SK-N-SH (cell line): ENCODE results near the gene ATP8A1. TPM values are rescaled to one million over a fixed set of nuclear protein-coding genes. Genes with fewer than 3 reads are reported as not detected.

ENCODE experiments used
- CTCF ChIA-PET: fragments of 300-600, 350-600 bp; formaldehyde crosslinking; extraction: SDS; loops from one replicate; lab custom pipeline; 2021; lab: Yijun Ruan, JAX
- POLR2A ChIA-PET: fragments of 350-600 bp; sonication (Branson Sonifier 250); formaldehyde crosslinking; extraction: SDS; loops from one replicate; lab custom pipeline; 2020; ENCODE audit warnings: antibody characterized with exemption, inconsistent platforms; lab: Yijun Ruan, JAX
- DNase-seq: peaks from one replicate; pipeline ENCODE4 v3.0.0; 2012
- H2AFZ ChIP-seq: fragments of 200-600 bp; sonication (generic); 2 replicates; pipeline ENCODE4 v1.8.1; 2016; ENCODE audit warnings: antibody characterized with exemption, mild to moderate bottlenecking, low read depth
- H3F3A ChIP-seq: fragments of 200-600 bp; sonication (generic); replicated peaks from 2 replicates; pipeline ENCODE3; 2016; ENCODE audit warnings: antibody characterized with exemption, mild to moderate bottlenecking; ENCODE audit not compliant: insufficient read depth
- H3K27ac ChIP-seq, 2 experiments: fragments of 200-500 bp in 1 of 2; fragments of 200-600 bp in 1 of 2; sonication (Bioruptor generic) in 1 of 2; sonication (generic), shearing (Covaris generic) in 1 of 2; 2 replicates each; pipeline versions ENCODE4 v1.5.1 to v1.6.1; 2014 to 2016; ENCODE audit warnings: low read depth in 2 of 2, inconsistent platforms in 1 of 2, low read length in 1 of 2, mild to moderate bottlenecking in 1 of 2, mixed read lengths in 1 of 2
- H3K27me3 ChIP-seq: fragments of 200-600 bp; sonication (generic), shearing (Covaris generic); 2 replicates; pipeline ENCODE4 v1.6.1; 2016; ENCODE audit warnings: mixed run types; ENCODE audit not compliant: insufficient read depth
- H3K36me3 ChIP-seq, 2 experiments: fragments of 200-500 bp in 1 of 2; fragments of 200-600 bp in 1 of 2; sonication (Bioruptor generic) in 1 of 2; sonication (generic) in 1 of 2; replicated peaks in 1 of 2; 2 replicates each; pipeline versions ENCODE3 to v1.5.1; 2014 to 2016; ENCODE audit warnings: low read length in 1 of 2, mild to moderate bottlenecking in 1 of 2; ENCODE audit not compliant: insufficient read depth in 2 of 2, control insufficient read depth in 1 of 2
- H3K4me1 ChIP-seq, 2 experiments: fragments of 200-500 bp in 1 of 2; fragments of 200-600 bp in 1 of 2; sonication (Bioruptor generic) in 1 of 2; sonication (generic), shearing (Covaris generic) in 1 of 2; 2 replicates each; pipeline versions ENCODE4 v1.5.1 to v1.6.1; 2014 to 2016; ENCODE audit warnings: low read depth in 1 of 2, low read length in 1 of 2, mixed run types in 1 of 2; ENCODE audit not compliant: insufficient read depth in 2 of 2, control insufficient read depth in 1 of 2
- H3K4me2 ChIP-seq: fragments of 200-600 bp; sonication (generic), shearing (Covaris generic); 2 replicates; pipeline ENCODE4 v1.6.1; 2017; ENCODE audit warnings: mixed run types
- H3K4me3 ChIP-seq, 2 experiments: fragments of 200-500 bp in 1 of 2; fragments of 200-600 bp in 1 of 2; sonication (Bioruptor generic) in 1 of 2; sonication (generic), shearing (Covaris generic) in 1 of 2; 2 replicates each; pipeline versions ENCODE4 v1.5.1 to v1.8.1; 2014 to 2016; ENCODE audit warnings: low read depth in 2 of 2, inconsistent platforms in 1 of 2, low read length in 1 of 2, mild to moderate bottlenecking in 1 of 2, mixed read lengths in 1 of 2, moderate library complexity in 1 of 2
- H3K79me2 ChIP-seq: fragments of 200-600 bp; sonication (generic); 2 replicates; pipeline ENCODE4 v1.8.1; 2017; ENCODE audit warnings: mild to moderate bottlenecking; ENCODE audit not compliant: insufficient read depth
- H3K9ac ChIP-seq: fragments of 200-600 bp; sonication (generic); 2 replicates; pipeline ENCODE4 v1.6.1; 2017; ENCODE audit warnings: mixed run types
- H3K9me2 ChIP-seq: fragments of 200-600 bp; sonication (generic); 2 replicates; pipeline ENCODE4 v1.6.1; 2017; ENCODE audit warnings: mixed run types
- H3K9me3 ChIP-seq: fragments of 200-600 bp; sonication (generic); 2 replicates; pipeline ENCODE4 v1.6.1; 2017; ENCODE audit warnings: mixed run types, mild to moderate bottlenecking, moderate library complexity
- H4K20me1 ChIP-seq: fragments of 200-600 bp; sonication (generic); 2 replicates; pipeline ENCODE4 v1.6.1; 2017; ENCODE audit warnings: mild to moderate bottlenecking, mixed run types; ENCODE audit not compliant: insufficient read depth
- EZH2phosphoT487 ChIP-seq: fragments of 200-600 bp; sonication (generic); IDR thresholded peaks from 2 replicates; pipeline ENCODE4 v1.6.1; 2017; ENCODE audit warnings: low read depth, mixed run types, mild to moderate bottlenecking, antibody characterized with exemption, moderate library complexity, borderline replicate concordance
- GATA2 ChIP-seq: sonication (generic); formaldehyde crosslinking; IDR thresholded peaks from 2 replicates; pipeline ENCODE4 v1.5.0; 2020; ENCODE audit warnings: mild to moderate bottlenecking, missing genetic modification reagents
- MXI1 ChIP-seq: IDR thresholded peaks from 2 replicates; pipeline ENCODE4 v1.6.1; 2012; ENCODE audit warnings: mild to moderate bottlenecking, low read depth, low read length, improper control_type of control experiment
- RAD21 ChIP-seq: IDR thresholded peaks from 2 replicates; pipeline ENCODE4 v1.6.1; 2012; ENCODE audit warnings: mild to moderate bottlenecking, low read length
- REST ChIP-seq: IDR thresholded peaks from 2 replicates; pipeline ENCODE4 v1.6.1; 2012; ENCODE audit warnings: mild to moderate bottlenecking, low read depth, low read length, moderate library complexity
- ZBTB33 ChIP-seq: IDR thresholded peaks from 2 replicates; pipeline ENCODE4 v1.4.0; 2012; ENCODE audit warnings: low read depth, borderline replicate concordance
- WGBS: methylation state at CpG from one replicate; pipeline ENCODE4 v1.1.6; 2017; ENCODE audit warnings: low lambda C conversion rate; 5-methylcytosine and 5-hydroxymethylcytosine counted together
- polyA plus RNA-seq, 3 experiments: library from polyadenylated mRNA; depleted of rRNA; stranded (reverse); fragments of >200 nt; gene quantifications; 2 replicates each; pipeline ENCODE4 v1.2.3, GENCODE V29; 2012

ATP8A1 gene
- polyA plus RNA-seq, 1 of the 3 experiments (the other 2 are of a cell fraction), result 0.38 TPM

GRCh38 chr4:42523066-42523718 is 133.7 kb downstream of the ATP8A1 start:
- POLR2A ChIA-PET, result no interaction called here

More at GRCh38 chr4:42523066-42523718, 133.7 kb downstream of the ATP8A1 start:
- WGBS, result 44% methylated on average over 3 of the region's 3 CpGs
- CTCF ChIA-PET, result interaction anchor here (1.0 to 4.7 kb wide), 4 partner anchors 152 to 341 kb away, joined by 4 to 28 read pairs (median 6); no protein-coding TSS in a partner anchor
- H4K20me1 ChIP-seq, result no peaks in the 10 kb centered on the region
- H3F3A ChIP-seq, result no peaks in the 10 kb centered on the region
- no peak for TF ChIP-seq ZBTB33
- TF ChIP-seq MXI1, result no peak
- TF ChIP-seq GATA2 (CRISPR knock-in tag), result no peak
- no peak for TF ChIP-seq RAD21
- no peak for TF ChIP-seq REST
- TF ChIP-seq EZH2phosphoT487, result no peak
- peaks cover 0 to 4% of the 10 kb centered on the region in 2 experiments; a peak in 2 of 4 replicates for H3K4me1 ChIP-seq
- H3K4me2 ChIP-seq, result no peak overlapping the region
- no peak overlapping the region for H2AFZ ChIP-seq
- no peaks in the 10 kb centered on the region for H3K9me3 ChIP-seq
- H3K27ac ChIP-seq, result no peak overlapping the region
- no peaks in the 10 kb centered on the region for H3K79me2 ChIP-seq
- H3K4me3 ChIP-seq, result no peak overlapping the region
- H3K9ac ChIP-seq, result no peak overlapping the region
- no peaks in the 10 kb centered on the region for H3K9me2 ChIP-seq
- no peaks in the 10 kb centered on the region for H3K27me3 ChIP-seq
- DNase-seq, result no peak
- peaks cover 0 to 3% of the 10 kb centered on the region in 2 experiments for H3K36me3 ChIP-seq
